HG02970 (cell line): ENCODE results near the gene MRPL44.
"Not testable (repeated sequence)": the region's sequence is repeated elsewhere in the genome, so short reads cannot be mapped to it uniquely, and the experiment has no call there.

Source experiments
- ATAC-seq: cut with Tn5 transposase; IDR thresholded peaks from one replicate; pipeline ENCODE4 v1.9.1; 2021; ENCODE audit warnings: mild to moderate bottlenecking, moderate library complexity, moderate number of reproducible peaks; ENCODE audit not compliant: unreplicated experiment, low FRiP score

MRPL44 gene

GRCh38 chr2:223935459-223936125 is 21.7 kb upstream of the MRPL44 start:
- ATAC-seq, result no peak

GRCh38 chr2:223936862-223937326 is 20.4 kb upstream of the MRPL44 start:
- no peak for ATAC-seq

GRCh38 chr2:223937535-223937934 is 19.7 kb upstream of the MRPL44 start:
- ATAC-seq, result no peak

- ATAC-seq, result not testable (repeated sequence)
Observed at GRCh38 chr2:223939438-223939837, 17.8 kb upstream of the MRPL44 start.

GRCh38 chr2:223941579-223942277 is 15.5 kb upstream of the MRPL44 start:
- ATAC-seq, result no peak

- ATAC-seq, result no peak
Observed at GRCh38 chr2:223943135-223943534, 14.1 kb upstream of the MRPL44 start.

GRCh38 chr2:223943561-223944008 is 13.7 kb upstream of the MRPL44 start:
- ATAC-seq, result no peak

GRCh38 chr2:223944166-223944702 is 13.0 kb upstream of the MRPL44 start:
- no peak for ATAC-seq

- peak; percentile 70 for ATAC-seq
Observed at GRCh38 chr2:223944703-223945531, 12.3 kb upstream of the MRPL44 start, which contains the start of gene WDFY1. Gene WDFY1, minus strand, starts transcription at chr2:223945335. Its CDS starts 51 bp downstream, at chr2:223945284.

- ATAC-seq, result no peak
Observed at GRCh38 chr2:223945755-223946154, 11.5 kb upstream of the MRPL44 start.

- no peak for ATAC-seq
Observed at GRCh38 chr2:223947711-223948205, 9.5 kb upstream of the MRPL44 start.

- no peak for ATAC-seq
Observed at GRCh38 chr2:223949241-223949840, 7.9 kb upstream of the MRPL44 start.

GRCh38 chr2:223950448-223951347 is 6.6 kb upstream of the MRPL44 start:
- ATAC-seq, result no peak

GRCh38 chr2:223952280-223952968 is 4.8 kb upstream of the MRPL44 start:
- ATAC-seq, result no peak

GRCh38 chr2:223954401-223954800 is 2.9 kb upstream of the MRPL44 start:
- no peak for ATAC-seq

- no peak for ATAC-seq
Observed at GRCh38 chr2:223956300-223956699, 963 bp upstream of the MRPL44 start.

GRCh38 chr2:223959688-223960087 is 2.4 kb downstream of the MRPL44 start:
- ATAC-seq, result no peak

- ATAC-seq, result no peak
Observed at GRCh38 chr2:223967981-223968380, 10.7 kb downstream of the MRPL44 start.
